PC-9 (cell line): Measurements from ENCODE around the gene USH2A. TPM values are rescaled to one million over a fixed set of nuclear protein-coding genes. Genes with fewer than 3 reads are reported as not detected.

ENCODE experiments used
- BruUV-seq: library from RNA; stranded (reverse); fragments of 400-500 nt; replicated peaks from 2 replicates; lab custom pipeline; 2021; lab: Mats Ljungman, UMichigan
- CTCF ChIA-PET: fragments of 300-600 bp; sonication (Branson Sonifier 250); formaldehyde crosslinking; loops from one replicate; lab custom pipeline; 2022; ENCODE audit warnings: antibody characterized with exemption; lab: Charles Lee
- POLR2A ChIA-PET: fragments of 300-600 bp; sonication (Branson Sonifier 250); formaldehyde crosslinking; loops from one replicate; lab custom pipeline; 2022; ENCODE audit warnings: antibody characterized with exemption; ENCODE audit not compliant: unreplicated experiment; lab: Charles Lee
- DNase-seq, 2 experiments: peaks; one replicate each; pipeline versions ENCODE4 v3.0.0 to v3.0.0-alpha.2; 2015 to 2022; ENCODE audit warnings: mixed read lengths in 1 of 2
- H2AFZ ChIP-seq: fragments of 200-600 bp; sonication (generic); 2 replicates; pipeline ENCODE4 v1.8.1; 2017; ENCODE audit warnings: antibody characterized with exemption
- H3F3A ChIP-seq: fragments of 200-600 bp; sonication (generic); 2 replicates; pipeline ENCODE4 v1.8.1; 2017; ENCODE audit warnings: antibody characterized with exemption, mild to moderate bottlenecking, low read depth; ENCODE audit not compliant: insufficient read depth
- H3K27ac ChIP-seq: fragments of 200-600 bp; sonication (generic); 2 replicates; pipeline ENCODE4 v1.6.1; 2016; ENCODE audit warnings: mixed run types
- H3K27me3 ChIP-seq: fragments of 200-600 bp; sonication (generic); 2 replicates; pipeline ENCODE4 v1.6.1; 2016; ENCODE audit warnings: low read depth, mixed run types; ENCODE audit not compliant: insufficient read depth
- H3K36me3 ChIP-seq: fragments of 200-600 bp; sonication (generic); 2 replicates; pipeline ENCODE4 v1.6.1; 2016; ENCODE audit warnings: low read depth, mixed run types
- H3K4me1 ChIP-seq: fragments of 200-600 bp; sonication (generic); replicated peaks from 2 replicates; pipeline ENCODE4 v1.6.1; 2016; ENCODE audit warnings: mixed run types; ENCODE audit not compliant: insufficient read depth
- H3K4me2 ChIP-seq: fragments of 200-600 bp; sonication (generic); 2 replicates; pipeline ENCODE4 v1.6.1; 2017; ENCODE audit warnings: mixed run types
- H3K4me3 ChIP-seq: fragments of 200-600 bp; sonication (generic); 2 replicates; pipeline ENCODE4 v1.6.1; 2016; ENCODE audit warnings: mixed run types
- H3K79me2 ChIP-seq: fragments of 200-600 bp; sonication (generic); 2 replicates; pipeline ENCODE4 v1.6.1; 2017; ENCODE audit warnings: low read depth, mixed run types
- H3K9me2 ChIP-seq: fragments of 200-600 bp; sonication (generic); 2 replicates; pipeline ENCODE4 v1.8.1; 2017; ENCODE audit warnings: mild to moderate bottlenecking; ENCODE audit not compliant: insufficient read depth
- H3K9me3 ChIP-seq: fragments of 200-600 bp; sonication (generic); 2 replicates; pipeline ENCODE4 v1.8.1; 2016; ENCODE audit warnings: low read depth; ENCODE audit not compliant: insufficient read depth
- H4K20me1 ChIP-seq: fragments of 200-600 bp; sonication (generic); 2 replicates; pipeline ENCODE4 v1.8.1; 2017; ENCODE audit not compliant: insufficient read depth
- CTCF ChIP-seq: fragments of 200-600 bp; sonication (generic); conservative IDR thresholded peaks from 2 replicates; pipeline ENCODE4 v1.6.1; 2017; ENCODE audit warnings: mixed run types, antibody characterized with exemption, mild to moderate bottlenecking, moderate library complexity
- EZH2 ChIP-seq: fragments of 200-600 bp; sonication (generic); IDR thresholded peaks from 2 replicates; pipeline ENCODE4 v1.8.0; 2017; ENCODE audit warnings: antibody characterized with exemption, low read depth
- intact Hi-C: fragments of 100-400 bp; cut with micrococcal nuclease; formaldehyde crosslinking; loops from one replicate; pipeline ENCODE4 v1.10.0; 2022; ENCODE audit not compliant: unreplicated experiment
- total RNA-seq: library from RNA; stranded (reverse); gene quantifications from 2 replicates; pipeline ENCODE4 v1.2.3, GENCODE V29; 2021

USH2A gene
- total RNA-seq, 1 experiment from 2014 or later: not detected

GRCh38 chr1:215842905-215843304 is 580.3 kb downstream of the USH2A start:
- DNase-seq: no peak
- ChIA-PET CTCF (no interaction called here), POLR2A (no interaction called here)
- Histone ChIP-seq H3K27me3 (no peaks in the 10 kb centered on the region), H3K9me2 (no peaks in the 10 kb centered on the region; the same call in 1 of the 2 replicates), H3K9me3 (no peaks in the 10 kb centered on the region), H3F3A (no peaks in the 10 kb centered on the region), H3K4me2 (no peak overlapping the region), H3K36me3 (no peaks in the 10 kb centered on the region), H3K27ac (no peak overlapping the region), H3K4me3 (no peak overlapping the region), H3K4me1 (peaks cover 18% of the 10 kb centered on the region), H3K79me2 (no peaks in the 10 kb centered on the region), H4K20me1 (no peaks in the 10 kb centered on the region), H2AFZ (no peak overlapping the region)
- BruUV-seq: no TSS peak
- intact Hi-C loops: no loop called here
- TF ChIP-seq EZH2 (no peak), CTCF (no peak)

GRCh38 chr1:215835951-215836350 is 587.3 kb downstream of the USH2A start:
- Histone ChIP-seq H3K79me2 (no peaks in the 10 kb centered on the region), H2AFZ (no peak overlapping the region), H3K36me3 (no peaks in the 10 kb centered on the region), H3K4me3 (no peak overlapping the region), H3K4me1 (no peaks in the 10 kb centered on the region), H4K20me1 (no peaks in the 10 kb centered on the region), H3K27ac (no peak overlapping the region), H3K9me3 (0 out of 2 replicates have a peak, but pooled peaks cover 9% of the 10 kb centered on the region), H3K4me2 (no peak overlapping the region), H3K27me3 (no peaks in the 10 kb centered on the region), H3F3A (no peaks in the 10 kb centered on the region; the same call in 1 of the 2 replicates), H3K9me2 (no peaks in the 10 kb centered on the region; the same call in 1 of the 2 replicates)
- TF ChIP-seq CTCF: no peak
- TF ChIP-seq EZH2: no peak
- ChIA-PET POLR2A (no interaction called here), CTCF (no interaction called here)
- intact Hi-C loops: no loop called here
- DNase-seq: no peak
- no TSS peak for BruUV-seq

- CTCF ChIA-PET: no interaction called here
- no peak overlapping the region for H3K4me2 ChIP-seq
- H3K9me3 ChIP-seq: 0 out of 2 replicates have a peak, but pooled peaks cover 9% of the 10 kb centered on the region
- DNase-seq: no peak
- POLR2A ChIA-PET: no interaction called here
- no TSS peak for BruUV-seq
- no peaks in the 10 kb centered on the region for H3K4me1 ChIP-seq
- no peaks in the 10 kb centered on the region for H3K36me3 ChIP-seq
- H2AFZ ChIP-seq: no peak overlapping the region
- no peaks in the 10 kb centered on the region for H3K79me2 ChIP-seq
- no peaks in the 10 kb centered on the region; the same call in 1 of the 2 replicates for H3K9me2 ChIP-seq
- no peaks in the 10 kb centered on the region for H4K20me1 ChIP-seq
- TF ChIP-seq EZH2 (no peak), CTCF (no peak)
- no peaks in the 10 kb centered on the region; the same call in 1 of the 2 replicates for H3F3A ChIP-seq
- intact Hi-C loops: no loop called here
- H3K4me3 ChIP-seq: no peak overlapping the region
- H3K27me3 ChIP-seq: no peaks in the 10 kb centered on the region
- no peak overlapping the region for H3K27ac ChIP-seq
Observed at GRCh38 chr1:215833941-215834729, 589.1 kb downstream of the USH2A start.
